Fibroblast of mammary gland (primary cell): ENCODE data around the gene CLEC4G.

ENCODE experiments used
- DNase-seq: peaks from one replicate; pipeline ENCODE4 v3.0.0-alpha.2; 2010; ENCODE audit warnings: low read depth
- H3K4me3 ChIP-seq: 2 replicates; pipeline ENCODE4 v1.5.1; 2011; ENCODE audit warnings: low read depth, mild to moderate bottlenecking, low read length, moderate library complexity; ENCODE audit not compliant: control insufficient read depth
- TF ChIP-seq, protein P1 (sequence below): conservative IDR thresholded peaks from 2 replicates; pipeline ENCODE4 v1.5.1; 2011; ENCODE audit warnings: low read depth, low read length, inconsistent platforms; ENCODE audit not compliant: control insufficient read depth, insufficient read depth

The CLEC4G gene

DNA sequence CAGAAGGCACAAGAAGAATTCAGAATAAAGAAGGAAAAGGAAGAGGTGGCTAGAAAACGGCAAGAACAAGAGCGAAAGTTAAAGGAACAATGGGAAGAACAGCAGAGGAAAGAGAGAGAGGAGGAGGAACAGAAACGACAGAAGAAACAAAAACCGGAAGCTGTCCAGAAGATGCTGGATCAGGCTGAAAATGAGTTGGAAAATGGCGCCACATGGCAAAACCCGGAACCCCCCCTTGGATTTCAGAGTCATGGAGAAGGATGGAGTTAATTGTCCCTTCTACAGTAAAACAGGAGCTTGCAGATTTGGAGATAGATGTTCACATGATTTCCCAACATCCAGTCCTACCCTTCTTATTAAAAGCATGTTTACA is 8.8 kb upstream of the CLEC4G start:
- TF ChIP-seq, protein P1, sequence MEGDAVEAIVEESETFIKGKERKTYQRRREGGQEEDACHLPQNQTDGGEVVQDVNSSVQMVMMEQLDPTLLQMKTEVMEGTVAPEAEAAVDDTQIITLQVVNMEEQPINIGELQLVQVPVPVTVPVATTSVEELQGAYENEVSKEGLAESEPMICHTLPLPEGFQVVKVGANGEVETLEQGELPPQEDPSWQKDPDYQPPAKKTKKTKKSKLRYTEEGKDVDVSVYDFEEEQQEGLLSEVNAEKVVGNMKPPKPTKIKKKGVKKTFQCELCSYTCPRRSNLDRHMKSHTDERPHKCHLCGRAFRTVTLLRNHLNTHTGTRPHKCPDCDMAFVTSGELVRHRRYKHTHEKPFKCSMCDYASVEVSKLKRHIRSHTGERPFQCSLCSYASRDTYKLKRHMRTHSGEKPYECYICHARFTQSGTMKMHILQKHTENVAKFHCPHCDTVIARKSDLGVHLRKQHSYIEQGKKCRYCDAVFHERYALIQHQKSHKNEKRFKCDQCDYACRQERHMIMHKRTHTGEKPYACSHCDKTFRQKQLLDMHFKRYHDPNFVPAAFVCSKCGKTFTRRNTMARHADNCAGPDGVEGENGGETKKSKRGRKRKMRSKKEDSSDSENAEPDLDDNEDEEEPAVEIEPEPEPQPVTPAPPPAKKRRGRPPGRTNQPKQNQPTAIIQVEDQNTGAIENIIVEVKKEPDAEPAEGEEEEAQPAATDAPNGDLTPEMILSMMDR: no peak
- DNase-seq: no peak
- H3K4me3 ChIP-seq: no peak overlapping the region

DNA sequence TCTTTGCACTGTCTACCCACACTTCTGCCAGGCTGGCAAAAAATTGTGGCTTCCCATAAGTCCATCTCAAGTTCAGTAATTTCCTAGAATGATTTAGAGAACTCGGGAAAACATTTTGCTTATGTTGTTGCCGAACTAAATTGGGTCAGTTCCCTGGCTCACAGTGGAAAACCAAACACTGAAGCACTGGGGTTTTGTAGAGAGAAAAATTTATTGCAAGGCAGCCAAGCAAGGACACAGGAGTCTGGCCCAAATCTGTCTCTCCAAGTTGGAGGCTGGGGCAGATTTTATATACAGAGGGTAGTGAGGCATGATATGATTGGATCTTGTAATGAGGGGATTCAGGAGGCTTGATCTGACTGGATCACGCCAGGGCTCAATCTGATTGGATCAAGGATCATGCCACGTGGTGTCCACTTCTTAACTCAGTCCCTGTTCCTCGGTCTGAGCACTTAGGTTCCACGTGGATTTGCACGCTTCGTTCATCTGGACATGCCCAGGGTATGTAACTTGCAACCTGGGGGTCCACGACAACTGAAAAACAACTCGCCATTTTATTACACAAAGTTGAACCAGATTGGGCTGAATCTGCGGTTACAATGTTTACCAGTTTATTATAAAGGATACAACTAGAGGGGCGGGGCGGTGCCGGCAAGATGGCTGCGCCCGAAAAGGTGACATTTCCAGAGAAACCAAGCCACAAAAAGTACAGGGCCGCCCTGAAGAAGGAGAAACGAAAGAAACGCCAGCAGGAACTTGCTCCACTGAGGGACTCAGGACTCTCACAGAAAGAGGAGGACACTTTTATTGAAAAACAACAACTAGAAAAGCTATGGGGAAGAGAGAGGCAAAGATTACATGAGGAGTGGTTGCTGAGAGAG is 8.1 kb upstream of the CLEC4G start:
- DNase-seq: no peak
- no peak overlapping the region for H3K4me3 ChIP-seq
- TF ChIP-seq, protein P1: no peak

DNA sequence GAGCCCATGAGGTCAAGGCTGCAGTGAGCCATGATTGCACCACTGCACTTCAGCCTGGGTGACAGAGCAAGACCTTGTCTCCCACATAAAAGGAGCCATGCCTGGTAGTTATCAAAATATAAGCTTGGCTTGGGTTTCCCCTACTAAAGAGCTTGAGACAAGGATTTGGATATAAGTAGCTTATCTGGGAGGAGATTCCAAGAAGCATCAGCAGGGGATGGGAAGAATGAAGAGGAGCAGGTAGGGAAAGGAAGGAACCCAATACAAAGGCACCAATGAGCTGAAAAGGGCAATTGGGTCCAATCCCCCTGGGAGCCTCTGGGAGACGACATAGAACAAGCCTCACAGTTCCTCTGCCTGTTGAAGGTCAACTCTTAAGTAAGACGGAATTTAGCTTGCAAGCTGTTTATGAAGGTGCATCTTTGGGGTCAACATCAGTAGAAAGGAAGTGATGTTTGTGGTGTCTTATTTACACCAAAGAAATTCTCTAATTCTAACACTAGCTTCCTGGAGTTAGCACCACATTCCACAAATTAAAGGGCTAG is 7.4 kb upstream of the CLEC4G start:
- no peak overlapping the region for H3K4me3 ChIP-seq
- no peak for DNase-seq

DNA sequence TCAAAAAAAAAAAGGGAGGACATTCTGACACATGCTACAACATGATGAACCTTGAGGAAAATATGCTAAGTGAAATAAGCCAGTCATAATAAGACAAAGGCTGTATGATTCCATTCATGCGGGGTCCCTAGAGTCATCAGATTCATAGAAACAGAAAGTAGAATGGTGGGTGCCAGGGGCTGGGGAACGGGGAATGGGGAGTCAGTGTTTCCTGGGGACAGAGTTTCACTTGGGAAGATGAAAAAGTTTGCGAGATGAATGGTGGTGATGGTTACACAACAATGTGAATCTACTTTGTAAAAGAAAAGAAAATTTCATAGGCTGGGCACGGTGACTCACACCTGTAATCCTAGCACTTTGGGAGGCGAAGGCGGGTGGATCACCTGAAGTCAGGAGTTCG is 6.1 kb upstream of the CLEC4G start:
- TF ChIP-seq, protein P1: no peak
- no peak overlapping the region for H3K4me3 ChIP-seq
- DNase-seq: no peak

More for the DNA sequence above, 7.4 kb upstream of the CLEC4G start:
- TF ChIP-seq, protein P1: no peak

DNA sequence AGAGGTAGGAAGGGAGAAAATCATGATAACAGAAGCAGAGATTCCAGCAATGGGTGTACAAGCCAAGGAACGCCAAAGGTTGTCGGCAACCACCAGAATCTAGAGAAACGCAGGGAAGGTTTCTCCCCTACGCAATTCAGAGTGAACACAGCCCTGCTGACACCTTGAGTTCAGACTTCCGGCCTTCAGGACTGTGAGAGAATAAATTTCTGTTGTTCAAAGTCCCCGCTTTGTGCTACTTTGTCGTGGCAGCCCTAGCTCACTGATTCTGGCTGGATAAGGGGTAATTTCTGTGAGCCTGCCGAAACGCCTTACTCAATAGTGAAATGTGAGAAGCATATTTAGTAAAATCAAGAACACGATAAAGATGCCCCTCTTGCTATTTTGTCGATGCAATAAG is 5.3 kb upstream of the CLEC4G start:
- no peak overlapping the region for H3K4me3 ChIP-seq
- DNase-seq: no peak
- TF ChIP-seq, protein P1: no peak

DNA sequence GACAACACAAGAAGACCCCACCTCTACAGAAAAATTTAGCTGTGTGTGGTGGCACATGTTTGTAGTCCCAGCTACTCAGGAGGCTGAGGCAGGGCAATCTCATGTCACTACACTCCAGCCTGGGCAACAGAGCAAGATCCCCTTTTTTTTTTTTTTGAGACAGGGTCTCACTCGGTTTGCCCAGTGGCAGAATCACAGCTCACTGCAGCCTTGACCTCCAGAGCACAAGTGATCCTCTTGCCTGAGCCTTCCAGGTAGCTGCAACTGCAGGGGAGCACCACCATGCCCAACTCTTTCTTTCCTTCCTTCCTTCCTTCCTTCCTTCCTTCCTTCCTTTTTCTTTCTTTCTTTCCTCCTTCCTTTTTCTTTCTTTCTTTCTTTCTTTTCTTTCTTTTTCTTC is 4.2 kb upstream of the CLEC4G start:
- DNase-seq: no peak
- H3K4me3 ChIP-seq: no peak overlapping the region

More for the DNA sequence above, 4.2 kb upstream of the CLEC4G start:
- TF ChIP-seq, protein P1: no peak
